ENCODE results near the gene CCL4L2.
"Not testable (repeated sequence)": the region's sequence is repeated elsewhere in the genome, so short reads cannot be mapped to it uniquely, and the experiment has no call there.

Gene CCL4L2

DNA sequence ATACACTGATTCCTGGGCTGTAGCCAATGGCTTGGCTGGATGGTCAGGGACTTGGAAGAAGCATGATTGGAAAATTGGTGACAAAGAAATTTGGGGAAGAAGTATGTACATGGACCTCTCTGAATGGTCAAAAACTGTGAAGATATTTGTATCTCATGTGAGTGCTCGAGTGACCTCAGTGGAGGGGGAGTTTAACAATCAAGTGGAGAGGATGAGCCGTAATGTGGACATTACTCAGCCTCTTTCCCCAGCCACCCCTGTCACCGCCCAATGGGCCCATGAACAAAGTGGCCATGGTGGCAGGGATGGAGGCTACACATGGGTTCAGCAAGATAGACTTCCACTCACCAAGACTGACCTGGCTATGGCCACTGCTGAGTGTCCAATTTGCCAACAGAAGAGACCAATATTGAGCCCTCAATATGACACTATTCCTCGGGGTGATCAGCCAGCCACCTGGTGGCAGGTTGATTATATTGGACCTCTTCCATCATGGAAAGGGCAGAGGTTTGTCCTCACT lies 10.8 kb downstream of the CCL4L2 start:
- not testable (repeated sequence) for DNase-seq

DNA sequence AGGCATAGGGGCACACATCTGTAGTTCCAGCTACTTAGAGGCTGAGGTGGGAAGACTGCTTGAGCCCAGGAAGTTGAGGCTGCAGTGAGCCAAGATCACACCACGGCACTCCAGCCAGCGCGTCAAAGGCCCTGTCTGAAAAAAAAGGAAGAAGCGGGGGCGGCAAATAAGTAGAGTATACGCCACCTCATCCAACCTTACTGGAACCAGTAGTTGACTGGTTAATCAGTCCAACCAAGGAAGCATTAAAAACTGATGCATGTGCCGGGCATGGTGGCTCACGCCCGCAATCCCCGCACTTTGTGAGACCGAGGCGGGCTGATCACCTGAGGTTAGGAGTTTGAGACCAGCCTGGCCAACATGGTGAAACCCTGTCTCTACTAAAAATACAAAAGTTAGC lies 12.1 kb downstream of the CCL4L2 start:
- DNase-seq, result not testable (repeated sequence)

DNA sequence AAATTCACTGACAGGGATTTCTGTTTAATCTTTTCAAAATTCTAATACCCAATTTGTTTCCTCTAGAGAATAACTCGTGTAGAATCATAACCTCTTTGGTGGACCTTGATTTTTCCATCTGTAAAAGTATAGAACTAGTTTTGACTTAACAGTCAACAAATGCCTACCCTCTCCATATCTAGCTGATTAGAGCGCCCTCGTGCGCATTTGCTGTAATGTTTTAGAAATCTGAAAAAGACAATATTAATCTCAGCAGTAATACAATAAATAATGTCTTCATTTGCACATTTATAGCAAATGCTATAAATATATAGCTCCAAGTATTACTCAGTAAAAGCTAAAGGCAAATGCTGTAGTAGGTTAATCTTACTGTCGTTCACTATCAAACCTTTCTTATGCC lies 18.8 kb downstream of the CCL4L2 start:
- not testable (repeated sequence) for DNase-seq

DNA sequence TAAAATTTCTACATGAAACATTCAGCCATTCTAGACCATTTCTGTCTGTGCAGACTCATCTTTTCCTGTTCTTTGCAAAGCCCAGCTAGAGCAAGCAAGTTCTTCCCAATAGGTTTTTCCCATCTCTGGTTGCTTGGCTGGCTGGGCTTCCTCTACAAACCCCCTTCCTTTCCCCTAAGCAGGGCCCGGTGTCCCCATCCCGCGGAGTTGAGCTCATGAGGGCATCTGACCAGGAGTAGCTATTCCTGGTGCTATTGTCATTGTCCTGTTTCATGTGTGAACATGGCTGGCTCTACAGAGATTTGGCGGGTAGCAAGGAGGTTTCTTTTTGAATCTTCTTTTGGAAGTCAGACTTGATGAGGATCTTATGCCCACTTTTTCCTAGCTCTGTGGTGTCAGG lies 31.2 kb downstream of the CCL4L2 start:
- DNase-seq, result not testable (repeated sequence)

All from NCI-H2171 (cell line).